CD14-positive monocyte (primary cell): ENCODE data around the gene BCOR. TPM values are rescaled to one million over a fixed set of nuclear protein-coding genes. Genes with fewer than 3 reads are reported as not detected.
A peak's percentile ranks its signal among the peaks of the same experiment; 100 is the strongest.

Source experiments
- DNase-seq, 3 donors: peaks; one replicate each; pipeline ENCODE4 v3.0.0-alpha.2; 2011 to 2022
- H2AFZ ChIP-seq: 2 replicates; pipeline ENCODE4 v1.6.0; 2012; ENCODE audit warnings: mild to moderate bottlenecking, low read depth, low read length, inconsistent platforms; ENCODE audit not compliant: insufficient read depth, poor library complexity, severe bottlenecking
- H3K27ac ChIP-seq, 2 donors: 1 replicate in 1 of 2; 2 replicates in 1 of 2; pipeline ENCODE4 v1.5.1; 2012 to 2013; ENCODE audit warnings: low read length in 2 of 2, control low read depth in 1 of 2, inconsistent platforms in 1 of 2, low read depth in 1 of 2, mild to moderate bottlenecking in 1 of 2
- H3K27me3 ChIP-seq, 2 donors: one replicate each; pipeline versions ENCODE4 v1.6.0 to v1.6.1; 2011 to 2013; ENCODE audit warnings: low read length in 2 of 2; ENCODE audit not compliant: control insufficient read depth in 2 of 2, insufficient read depth in 2 of 2
- H3K36me3 ChIP-seq, 2 donors: replicated peaks in 1 of 2; 1 replicate in 1 of 2; 2 replicates in 1 of 2; pipeline versions ENCODE4 v1.5.1 to v1.6.1; 2012 to 2013; ENCODE audit warnings: low read length in 2 of 2, control low read depth in 1 of 2, inconsistent platforms in 1 of 2, mild to moderate bottlenecking in 1 of 2; ENCODE audit not compliant: insufficient read depth in 2 of 2, control insufficient read depth in 1 of 2
- H3K4me1 ChIP-seq, 2 donors: 1 replicate in 1 of 2; 2 replicates in 1 of 2; pipeline versions ENCODE4 v1.5.1 to v1.6.1; 2012 to 2013; ENCODE audit warnings: low read length in 2 of 2, control low read depth in 1 of 2, inconsistent platforms in 1 of 2, mild to moderate bottlenecking in 1 of 2, moderate library complexity in 1 of 2; ENCODE audit not compliant: insufficient read depth in 2 of 2, control insufficient read depth in 1 of 2
- H3K4me2 ChIP-seq: replicated peaks from 2 replicates; pipeline ENCODE3; 2012; ENCODE audit warnings: low read length, moderate library complexity, mild to moderate bottlenecking; ENCODE audit not compliant: poor library complexity, severe bottlenecking; ENCODE audit errors: extremely low read depth
- H3K4me3 ChIP-seq, 3 experiments: fragments of 200-600 bp in 1 of 3; sonication (generic) in 1 of 3; replicated peaks in 1 of 3; 1 replicate in 2 of 3; 2 replicates in 1 of 3; pipeline ENCODE4 v1.5.1; 2011 to 2013; ENCODE audit warnings: low read length in 3 of 3, mild to moderate bottlenecking in 3 of 3, control low read depth in 2 of 3, low read depth in 2 of 3, inconsistent platforms in 1 of 3, moderate library complexity in 1 of 3
- H3K79me2 ChIP-seq: 2 replicates; pipeline ENCODE4 v1.6.0; 2012; ENCODE audit warnings: mild to moderate bottlenecking, control low read depth, inconsistent platforms, low read length, moderate library complexity; ENCODE audit not compliant: insufficient read depth
- H3K9ac ChIP-seq: 2 replicates; pipeline ENCODE4 v1.6.0; 2017; ENCODE audit warnings: low read length, mild to moderate bottlenecking; ENCODE audit not compliant: insufficient read depth, poor library complexity, severe bottlenecking
- H3K9me3 ChIP-seq, 2 donors: replicated peaks in 1 of 2; 1 replicate in 1 of 2; 2 replicates in 1 of 2; pipeline versions ENCODE4 v1.5.1 to v1.6.1; 2012 to 2013; ENCODE audit warnings: low read length in 2 of 2, control low read depth in 1 of 2; ENCODE audit not compliant: control insufficient read depth in 1 of 2, insufficient read depth in 1 of 2
- H4K20me1 ChIP-seq: 2 replicates; pipeline ENCODE4 v1.6.0; 2012; ENCODE audit warnings: mild to moderate bottlenecking, low read length, control low read depth, moderate library complexity; ENCODE audit not compliant: insufficient read depth
- H3K27ac Mint-ChIP-seq, 7 donors: one replicate each; pipeline ENCODE4 v1.8.0; 2020; ENCODE audit warnings: mild to moderate bottlenecking in 7 of 7, mixed read lengths in 7 of 7, moderate library complexity in 6 of 7, inconsistent platforms in 2 of 7
- H3K27me3 Mint-ChIP-seq, 3 donors: one replicate each; pipeline ENCODE4 v1.8.0; 2021 to 2022; ENCODE audit warnings: low read depth in 3 of 3, mild to moderate bottlenecking in 3 of 3, mixed read lengths in 3 of 3, moderate library complexity in 3 of 3, inconsistent platforms in 1 of 3
- H3K36me3 Mint-ChIP-seq, 2 donors: one replicate each; pipeline ENCODE4 v1.8.0; 2020; ENCODE audit warnings: mixed read lengths in 2 of 2, inconsistent platforms in 1 of 2, mild to moderate bottlenecking in 1 of 2
- H3K4me1 Mint-ChIP-seq: one replicate; pipeline ENCODE4 v1.8.0; 2020; ENCODE audit warnings: mild to moderate bottlenecking, mixed read lengths
- H3K4me3 Mint-ChIP-seq, 2 donors: one replicate each; pipeline ENCODE4 v1.8.0; 2020; ENCODE audit warnings: mild to moderate bottlenecking in 2 of 2, mixed read lengths in 2 of 2, moderate library complexity in 1 of 2
- H3K9me3 Mint-ChIP-seq, 7 donors: one replicate each; pipeline ENCODE4 v1.8.0; 2020 to 2022; ENCODE audit warnings: mixed read lengths in 7 of 7, mild to moderate bottlenecking in 6 of 7, moderate library complexity in 6 of 7, inconsistent platforms in 2 of 7
- CTCF ChIP-seq: fragments of 200-600 bp; IDR thresholded peaks from one replicate; pipeline ENCODE4 v1.8.0; 2022; ENCODE audit warnings: antibody characterized with exemption, mild to moderate bottlenecking
- WGBS: methylation state at CpG from one replicate; pipeline ENCODE4 v1.1.5; 2013; ENCODE audit warnings: missing lambda C conversion rate; ENCODE audit not compliant: insufficient coverage; 5-methylcytosine and 5-hydroxymethylcytosine counted together
- intact Hi-C, 2 donors: fragments of 100-400 bp; cut with micrococcal nuclease; formaldehyde crosslinking; loops; one replicate each; pipeline versions ENCODE4 v1.15.0 to v1.15.1; 2023
- polyA plus RNA-seq, 3 donors: library from polyadenylated mRNA; depleted of rRNA in 1 of 3; unstranded in 2 of 3; stranded (reverse) in 1 of 3; fragments of 300-500 nt in 2 of 3; fragments of >200 nt in 1 of 3; fragmentation: Illumina TruSeq in 2 of 3; gene quantifications; 1 replicate in 2 of 3; 2 replicates in 1 of 3; pipeline ENCODE4 v1.2.3, GENCODE V29; 2012 to 2021

BCOR gene
- polyA plus RNA-seq, 3 donors: 1.1 to 8.2 (median 2.6) TPM

DNA sequence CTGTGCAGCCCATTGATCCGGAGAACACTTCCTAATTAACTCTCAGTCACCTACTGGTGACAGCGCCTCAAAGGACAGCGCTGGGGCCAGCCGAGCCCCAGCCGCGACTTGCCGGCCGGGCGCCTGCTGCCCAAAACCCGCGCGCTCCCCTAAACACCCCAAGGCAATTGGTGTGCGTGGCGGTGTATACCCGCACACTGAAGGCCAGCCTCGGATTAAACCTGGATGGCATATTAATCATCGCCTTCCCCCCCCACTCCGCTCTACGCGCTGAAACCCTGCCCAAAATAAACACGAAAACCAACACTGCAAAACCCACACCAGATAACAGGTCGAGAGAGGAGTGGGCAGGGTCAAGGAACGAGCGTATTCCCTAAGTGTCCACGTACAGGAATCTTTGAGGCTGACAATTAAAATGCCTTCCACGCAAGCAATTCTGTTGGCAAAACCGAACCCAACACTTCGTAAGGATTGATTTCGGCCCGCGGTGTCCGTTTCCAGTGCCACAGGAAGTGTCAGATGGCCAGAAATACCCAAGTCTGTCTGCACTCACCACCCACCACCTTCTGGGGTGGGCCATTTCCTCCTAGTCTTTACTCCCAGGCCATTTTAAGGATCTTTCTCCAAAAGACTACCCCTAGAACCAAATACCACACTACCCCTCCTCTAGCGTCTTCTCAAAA is 2.7 kb downstream of the BCOR start:
- peak overlapping the region; percentile 86 for H3K4me2 ChIP-seq
- peaks cover 63% of the 10 kb centered on the region for H3K79me2 ChIP-seq
- H3K9ac ChIP-seq: peak overlapping the region; percentile 67
- TF ChIP-seq CTCF: no peak
- peak overlapping the region; percentile 63 to 77 (median 70) for H3K4me3 ChIP-seq
- Mint-ChIP-seq H3K27ac (peak overlapping the region in 6 of 7 donors; percentile 32 to 66 (median 46)), H3K9me3 (peaks cover 0 to 26% (median 17%) of the 10 kb centered on the region in 7 donors), H3K4me3 (peak overlapping the region; percentile 84 to 94), H3K4me1 (peaks cover 42% of the 10 kb centered on the region), H3K36me3 (peaks cover 4 to 8% of the 10 kb centered on the region in 2 donors), H3K27me3 (peaks cover 0 to 64% (median 23%) of the 10 kb centered on the region in 3 donors)
- no peak for DNase-seq
- no peaks in the 10 kb centered on the region for H3K36me3 ChIP-seq
- no peaks in the 10 kb centered on the region for H3K9me3 ChIP-seq
- H3K27me3 ChIP-seq: peaks cover 2 to 17% of the 10 kb centered on the region in 2 donors
- H2AFZ ChIP-seq: no peak overlapping the region
- WGBS: 0% methylated on average over 8 of the region's 33 CpGs
- H4K20me1 ChIP-seq: peaks cover 59% of the 10 kb centered on the region
- intact Hi-C loops: loop anchor here (5.0 kb wide), 3 partner anchors 52 to 83 kb away; no protein-coding TSS in a partner anchor
- peaks cover 43 to 55% of the 10 kb centered on the region in 2 donors for H3K4me1 ChIP-seq
- H3K27ac ChIP-seq: no peak overlapping the region

- Histone ChIP-seq H3K36me3 (no peaks in the 10 kb centered on the region), H3K4me2 (peak overlapping the region; percentile 86), H3K27me3 (peaks cover 2 to 16% of the 10 kb centered on the region in 2 donors), H3K4me3 (peak overlapping the region; percentile 63 to 77 (median 70)), H3K9me3 (no peaks in the 10 kb centered on the region), H3K27ac (no peak overlapping the region), H2AFZ (no peak overlapping the region), H3K79me2 (peaks cover 71% of the 10 kb centered on the region), H3K9ac (peak overlapping the region; percentile 67), H4K20me1 (peaks cover 67% of the 10 kb centered on the region), H3K4me1 (peaks cover 35 to 51% of the 10 kb centered on the region in 2 donors)
- DNase-seq: peak in 2 of 3 donors; percentile 19 to 22
- peaks cover 0 to 24% (median 17%) of the 10 kb centered on the region in 7 donors for H3K9me3 Mint-ChIP-seq
- TF ChIP-seq CTCF: no peak
- peak overlapping the region; percentile 84 to 94 for H3K4me3 Mint-ChIP-seq
- no peak overlapping the region for H3K27ac Mint-ChIP-seq
- H3K36me3 Mint-ChIP-seq: peaks cover 4 to 8% of the 10 kb centered on the region in 2 donors
- peaks cover 0 to 61% (median 26%) of the 10 kb centered on the region in 3 donors for H3K27me3 Mint-ChIP-seq
- intact Hi-C loops: no loop called here
- 3% methylated on average over 25 of the region's 76 CpGs for WGBS
- H3K4me1 Mint-ChIP-seq: peaks cover 42% of the 10 kb centered on the region
These were observed 3.5 kb downstream of the BCOR start for GRCh38 chrX:40094041-40094899.
